Natural killer cell treated with Interleukin-12 subunit alpha and Interleukin-12 subunit beta and Interleukin-15 and Interleukin-18, amount 100 ng/mL, for 72 hours (primary cell): Measurements from ENCODE around the gene D2HGDH. TPM values are rescaled to one million over a fixed set of nuclear protein-coding genes. Genes with fewer than 3 reads are reported as not detected.

Experiments
- total RNA-seq, 2 donors: library from RNA; stranded (reverse); gene quantifications; one replicate each; pipeline ENCODE4 v1.2.3, GENCODE V29; 2022

D2HGDH gene
- total RNA-seq, 2 donors from 2014 or later, result 36.6 to 60.1 TPM

Other genes starting within 250 kb of the D2HGDH start
- gene STK25, start 226.0 kb upstream of the D2HGDH start, total RNA-seq, result 100 to 1,000 TPM; 110 to 169 TPM
- 1 to 10 TPM; 1.0 to 2.2 TPM for gene BOK, start 175.9 kb upstream of the D2HGDH start, total RNA-seq
- 10 to 100 TPM; 26.9 to 55.9 TPM for gene THAP4, start 97.5 kb upstream of the D2HGDH start, total RNA-seq
- 100 to 1,000 TPM in 1 of 2 donors, 10 to 100 TPM in 1; 96.2 to 127 TPM for gene ATG4B, start 96.9 kb upstream of the D2HGDH start, total RNA-seq
- gene DTYMK, start 47.8 kb upstream of the D2HGDH start, total RNA-seq, result 100 to 1,000 TPM in 1 of 2 donors, 10 to 100 TPM in 1; 65.1 to 155 TPM
- gene ING5, start 32.6 kb upstream of the D2HGDH start, total RNA-seq, result 10 to 100 TPM; 27.8 to 70.6 TPM
- gene GAL3ST2, start 42.2 kb downstream of the D2HGDH start, total RNA-seq, result 1 to 10 TPM in 1 of 2 donors, under 1 TPM in 1; 0.83 to 2.8 TPM
- 1 to 10 TPM in 1 of 2 donors, under 1 TPM in 1; 0.86 to 3.8 TPM for gene NEU4, start 74.6 kb downstream of the D2HGDH start, total RNA-seq
- under 1 TPM; 0.78 to 0.89 TPM for gene PDCD1, start 124.3 kb downstream of the D2HGDH start, total RNA-seq
- gene RTP5, start 135.1 kb downstream of the D2HGDH start, total RNA-seq, result not detected